DMS 273 treated with DMSO at 0.1 percent for 48 hours (cell line): ENCODE measurements around the gene CIAO3.

ENCODE experiments used
- DNase-seq: peaks from one replicate; lab custom pipeline; 2025; lab: John Stamatoyannopoulos, UW

CIAO3 gene

GRCh38 chr16:709566-710499 is 31.0 kb downstream of the CIAO3 start:
- DNase-seq = peak; percentile 79

- DNase-seq = no peak
Observed at GRCh38 chr16:708959-709358, 31.8 kb downstream of the CIAO3 start.

GRCh38 chr16:708019-708418 is 32.8 kb downstream of the CIAO3 start:
- no peak for DNase-seq

GRCh38 chr16:707062-707538 is 33.7 kb downstream of the CIAO3 start:
- DNase-seq = no peak

- DNase-seq = no peak
Observed at GRCh38 chr16:706189-707061, 34.4 kb downstream of the CIAO3 start.

- DNase-seq = no peak
Observed at GRCh38 chr16:705431-706188, 35.2 kb downstream of the CIAO3 start, which contains the start of gene FBXL16. TSS of gene FBXL16 (minus strand) at chr16:705801. CDS start at chr16:697405, 8,396 bp downstream.

- DNase-seq = no peak
Observed at GRCh38 chr16:704552-705380, 36.0 kb downstream of the CIAO3 start.

GRCh38 chr16:704047-704446 is 36.8 kb downstream of the CIAO3 start:
- DNase-seq = no peak

GRCh38 chr16:703406-703805 is 37.4 kb downstream of the CIAO3 start:
- no peak for DNase-seq

GRCh38 chr16:702341-702740 is 38.5 kb downstream of the CIAO3 start:
- no peak for DNase-seq

GRCh38 chr16:700684-701584 is 39.9 kb downstream of the CIAO3 start:
- DNase-seq = no peak

GRCh38 chr16:698911-699671 is 41.7 kb downstream of the CIAO3 start:
- no peak for DNase-seq

- no peak for DNase-seq
Observed at GRCh38 chr16:695355-696089, 45.3 kb downstream of the CIAO3 start.

GRCh38 chr16:694863-695354 is 45.9 kb downstream of the CIAO3 start:
- DNase-seq = no peak

- no peak for DNase-seq
Observed at GRCh38 chr16:694187-694862, 46.5 kb downstream of the CIAO3 start.

GRCh38 chr16:693766-694165 is 47.0 kb downstream of the CIAO3 start:
- DNase-seq = no peak

- no peak for DNase-seq
Observed at GRCh38 chr16:693364-693763, 47.4 kb downstream of the CIAO3 start.
